Hematopoietic multipotent progenitor cell treated with erythropoietin and hydrocortisone succinate and interleukin-3 and kit ligand, for 4 days (in vitro differentiated cells): ENCODE measurements around the gene SUGCT.

Experiments used
- DNase-seq: peaks from one replicate; pipeline ENCODE4 v3.0.0-alpha.2; 2015

The SUGCT gene

GRCh38 chr7:40483630-40484029 is 348.8 kb downstream of the SUGCT start:
- no peak for DNase-seq

- DNase-seq: peak; percentile 40
Measured at GRCh38 chr7:40489844-40490602, 355.2 kb downstream of the SUGCT start.

- no peak for DNase-seq
Measured at GRCh38 chr7:40490603-40490924, 355.8 kb downstream of the SUGCT start.

- no peak for DNase-seq
Measured at GRCh38 chr7:40492946-40493345, 358.1 kb downstream of the SUGCT start.

GRCh38 chr7:40493609-40494051 is 358.8 kb downstream of the SUGCT start:
- no peak for DNase-seq

- DNase-seq: no peak
Measured at GRCh38 chr7:40498924-40499510, 364.2 kb downstream of the SUGCT start.

GRCh38 chr7:40499718-40500117 is 364.9 kb downstream of the SUGCT start:
- no peak for DNase-seq

GRCh38 chr7:40500219-40500618 is 365.4 kb downstream of the SUGCT start:
- no peak for DNase-seq

- no peak for DNase-seq
Measured at GRCh38 chr7:40502359-40502758, 367.6 kb downstream of the SUGCT start.

GRCh38 chr7:40506158-40506557 is 371.4 kb downstream of the SUGCT start:
- DNase-seq: no peak

GRCh38 chr7:40507166-40507565 is 372.4 kb downstream of the SUGCT start:
- DNase-seq: peak; percentile 46

- no peak for DNase-seq
Measured at GRCh38 chr7:40509287-40509996, 374.6 kb downstream of the SUGCT start.

GRCh38 chr7:40516376-40516775 is 381.6 kb downstream of the SUGCT start:
- no peak for DNase-seq

- DNase-seq: no peak
Measured at GRCh38 chr7:40519009-40519408, 384.2 kb downstream of the SUGCT start.

GRCh38 chr7:40520986-40521738 is 386.4 kb downstream of the SUGCT start:
- no peak for DNase-seq

GRCh38 chr7:40525764-40526163 is 391.0 kb downstream of the SUGCT start:
- DNase-seq: no peak

- no peak for DNase-seq
Measured at GRCh38 chr7:40526951-40527715, 392.3 kb downstream of the SUGCT start.

GRCh38 chr7:40527723-40528122 is 392.9 kb downstream of the SUGCT start:
- DNase-seq: no peak

GRCh38 chr7:40530292-40530691 is 395.5 kb downstream of the SUGCT start:
- DNase-seq: no peak

GRCh38 chr7:40531956-40532355 is 397.2 kb downstream of the SUGCT start:
- no peak for DNase-seq

GRCh38 chr7:40535678-40536077 is 400.9 kb downstream of the SUGCT start:
- DNase-seq: no peak

- DNase-seq: no peak
Measured at GRCh38 chr7:40536421-40536820, 401.6 kb downstream of the SUGCT start.

GRCh38 chr7:40538281-40538680 is 403.5 kb downstream of the SUGCT start:
- DNase-seq: peak; percentile 55
